Uterus (tissue), 4 donors: ENCODE measurements around the gene LGR6. TPM values are rescaled to one million over a fixed set of nuclear protein-coding genes. Genes with fewer than 3 reads are reported as not detected.
"Not testable (repeated sequence)": the region's sequence is repeated elsewhere in the genome, so short reads cannot be mapped to it uniquely, and the experiment has no call there.

Experiments
- DNase-seq, 2 donors: peaks; one replicate each; pipeline ENCODE4 v3.0.0-alpha.2; 2019 to 2020
- H3K27ac ChIP-seq, 2 donors: fragments of 200-600 bp; sonication (generic); 1 replicate in 1 of 2; 2 replicates in 1 of 2; pipeline ENCODE4 v1.5.1; 2016 to 2018
- H3K27me3 ChIP-seq, 2 donors: fragments of 200-600 bp; sonication (generic); one replicate each; pipeline ENCODE4 v1.5.1; 2018 to 2019; ENCODE audit warnings: control low read depth in 1 of 2
- H3K36me3 ChIP-seq, 2 donors: fragments of 200-600 bp; sonication (generic); one replicate each; pipeline ENCODE4 v1.5.1; 2019; ENCODE audit warnings: control low read depth in 1 of 2
- H3K4me1 ChIP-seq, 2 donors: fragments of 200-600 bp; sonication (generic); one replicate each; pipeline ENCODE4 v1.5.1; 2018 to 2019; ENCODE audit warnings: control low read depth in 1 of 2
- H3K4me3 ChIP-seq, 2 donors: fragments of 200-600 bp; sonication (generic); 1 replicate in 1 of 2; 2 replicates in 1 of 2; pipeline ENCODE4 v1.5.1; 2018 to 2019; ENCODE audit warnings: mild to moderate bottlenecking in 1 of 2
- H3K9me3 ChIP-seq, 2 donors: fragments of 200-600 bp; sonication (generic); one replicate each; pipeline ENCODE4 v1.5.1; 2019; ENCODE audit warnings: control low read depth in 1 of 2
- POLR2A ChIP-seq, 2 donors: fragments of 450-650 bp; IDR thresholded peaks; one replicate each; pipeline ENCODE4 v1.6.1; 2016; ENCODE audit warnings: antibody characterized with exemption in 2 of 2, mild to moderate bottlenecking in 1 of 2, moderate library complexity in 1 of 2
- intact Hi-C: fragments of 100-400 bp; cut with DNase I; formaldehyde crosslinking; loops from one replicate; pipeline ENCODE4 v1.15.1; 2023; ENCODE audit warnings: low total_unique reads
- total RNA-seq, 4 donors: library from RNA; depleted of rRNA in 3 of 4; stranded (reverse); fragments of >200 nt in 3 of 4; gene quantifications; one replicate each; pipeline versions ENCODE4 v1.1.0 to v1.2.4, GENCODE V29; 2014 to 2023
- TF ChIP-seq, protein P1 (sequence below), 4 experiments: fragments of 200-600 bp in 2 of 4; fragments of 450-650 bp in 2 of 4; sonication (generic) in 2 of 4; IDR thresholded peaks; one replicate each; pipeline ENCODE4 v1.5.1; 2016 to 2019; ENCODE audit warnings: antibody characterized with exemption in 4 of 4, mild to moderate bottlenecking in 2 of 4, moderate library complexity in 1 of 4
- donor health status: DM: yes; HTN: yes; CAD: no.

Gene LGR6
- total RNA-seq, 4 donors from 2014 or later, result 3.5 to 7.2 (median 4.0) TPM; not detected in 1

DNA sequence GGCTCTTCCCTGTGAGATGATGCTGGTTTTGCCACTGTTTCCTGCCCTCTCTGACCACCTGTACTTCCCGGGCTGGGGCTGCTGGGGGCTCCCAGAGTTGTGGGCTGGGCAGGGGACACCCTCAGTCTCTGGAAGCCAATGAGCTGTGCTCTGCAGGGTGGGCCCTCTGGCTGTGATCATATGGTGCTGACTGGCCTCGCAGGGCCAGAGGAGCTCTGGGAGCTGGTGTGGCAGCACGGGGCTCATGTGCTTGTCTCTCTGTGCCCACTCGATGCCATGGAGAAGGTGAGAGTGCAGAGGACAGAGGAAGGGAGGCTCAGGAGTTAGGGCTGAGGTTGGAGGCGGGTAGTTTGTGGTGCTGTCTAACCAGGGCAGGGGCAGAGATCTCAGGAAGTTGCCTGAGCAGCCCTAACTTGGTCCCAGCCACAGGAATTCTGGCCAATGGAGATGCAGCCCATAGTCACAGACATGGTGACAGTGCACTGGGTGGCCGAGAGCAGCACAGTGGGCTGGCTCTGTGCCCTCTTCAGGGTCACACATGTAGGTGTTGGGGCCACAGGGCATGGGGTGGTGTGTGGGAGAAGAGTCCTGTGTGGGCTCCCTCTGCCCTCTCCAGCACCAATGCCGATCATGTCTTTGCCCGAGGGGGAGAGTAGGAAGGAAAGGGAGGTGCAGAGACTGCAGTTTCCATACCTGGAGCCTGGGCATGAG, 5.7 kb upstream of the LGR6 start:
- Histone ChIP-seq H3K36me3 (no peaks in the 10 kb centered on the region), H3K4me3 (no peak overlapping the region), H3K4me1 (no peaks in the 10 kb centered on the region), H3K9me3 (no peaks in the 10 kb centered on the region), H3K27me3 (no peaks in the 10 kb centered on the region), H3K27ac (no peak overlapping the region)
- no peak for TF ChIP-seq POLR2A (IDR thresholded peaks at IDR 0.05)
- TF ChIP-seq, protein P1, sequence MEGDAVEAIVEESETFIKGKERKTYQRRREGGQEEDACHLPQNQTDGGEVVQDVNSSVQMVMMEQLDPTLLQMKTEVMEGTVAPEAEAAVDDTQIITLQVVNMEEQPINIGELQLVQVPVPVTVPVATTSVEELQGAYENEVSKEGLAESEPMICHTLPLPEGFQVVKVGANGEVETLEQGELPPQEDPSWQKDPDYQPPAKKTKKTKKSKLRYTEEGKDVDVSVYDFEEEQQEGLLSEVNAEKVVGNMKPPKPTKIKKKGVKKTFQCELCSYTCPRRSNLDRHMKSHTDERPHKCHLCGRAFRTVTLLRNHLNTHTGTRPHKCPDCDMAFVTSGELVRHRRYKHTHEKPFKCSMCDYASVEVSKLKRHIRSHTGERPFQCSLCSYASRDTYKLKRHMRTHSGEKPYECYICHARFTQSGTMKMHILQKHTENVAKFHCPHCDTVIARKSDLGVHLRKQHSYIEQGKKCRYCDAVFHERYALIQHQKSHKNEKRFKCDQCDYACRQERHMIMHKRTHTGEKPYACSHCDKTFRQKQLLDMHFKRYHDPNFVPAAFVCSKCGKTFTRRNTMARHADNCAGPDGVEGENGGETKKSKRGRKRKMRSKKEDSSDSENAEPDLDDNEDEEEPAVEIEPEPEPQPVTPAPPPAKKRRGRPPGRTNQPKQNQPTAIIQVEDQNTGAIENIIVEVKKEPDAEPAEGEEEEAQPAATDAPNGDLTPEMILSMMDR (IDR thresholded peaks at IDR 0.05), result no peak
- intact Hi-C loops, result loop anchor here (5.0 kb wide), 1 partner anchor 529 kb away; no protein-coding TSS in a partner anchor
- no peak for DNase-seq

DNA sequence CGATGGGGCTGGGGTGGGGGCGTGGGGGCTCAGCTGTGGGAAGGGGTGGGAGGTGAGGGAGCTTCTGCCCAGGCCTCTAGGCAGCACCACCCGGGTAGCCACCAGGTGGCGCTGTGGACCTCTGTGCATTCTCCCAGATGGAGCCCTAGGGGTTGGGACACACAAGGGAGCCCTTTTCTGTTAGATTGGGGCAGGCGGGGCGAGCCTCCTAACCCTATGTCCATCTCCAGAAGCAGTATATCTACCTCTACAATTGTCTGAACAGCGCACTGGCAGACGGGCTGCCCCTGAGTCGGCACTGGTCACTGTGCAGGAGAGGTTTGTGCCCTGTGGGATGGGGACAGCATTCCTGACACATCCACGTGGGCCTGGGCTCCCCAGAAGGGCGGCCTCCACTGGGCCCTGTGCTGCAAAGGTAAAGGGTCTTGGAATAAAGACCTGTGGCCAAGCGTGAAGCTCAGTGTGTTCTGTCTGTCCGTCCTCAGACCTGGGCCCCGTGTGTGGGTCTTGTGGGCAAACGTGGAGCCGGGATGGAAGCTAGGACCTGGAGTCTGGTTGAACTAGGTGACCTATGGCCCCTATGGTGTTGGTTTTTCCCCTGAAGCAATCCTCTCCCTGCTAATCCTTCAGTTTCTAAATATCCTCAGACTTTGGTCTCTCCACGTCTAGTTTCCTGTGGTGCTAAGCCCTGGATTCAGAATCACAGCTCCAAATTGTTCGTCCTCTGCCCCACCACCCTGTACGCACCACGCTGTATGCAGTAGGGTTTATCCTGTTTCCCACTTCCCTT, 4.4 kb upstream of the LGR6 start:
- Histone ChIP-seq H3K9me3 (no peaks in the 10 kb centered on the region), H3K4me1 (no peaks in the 10 kb centered on the region), H3K36me3 (no peaks in the 10 kb centered on the region), H3K27me3 (no peaks in the 10 kb centered on the region), H3K4me3 (no peak overlapping the region), H3K27ac (no peak overlapping the region)
- intact Hi-C loops, result loop anchor here (5.0 kb wide), 1 partner anchor 528 kb away; no protein-coding TSS in a partner anchor
- peak; percentile 53 to 63 for DNase-seq
- no peak for TF ChIP-seq POLR2A (IDR thresholded peaks at IDR 0.05)
- TF ChIP-seq, protein P1 (IDR thresholded peaks at IDR 0.05), result peak; percentile 57 to 74 (median 65)

DNA sequence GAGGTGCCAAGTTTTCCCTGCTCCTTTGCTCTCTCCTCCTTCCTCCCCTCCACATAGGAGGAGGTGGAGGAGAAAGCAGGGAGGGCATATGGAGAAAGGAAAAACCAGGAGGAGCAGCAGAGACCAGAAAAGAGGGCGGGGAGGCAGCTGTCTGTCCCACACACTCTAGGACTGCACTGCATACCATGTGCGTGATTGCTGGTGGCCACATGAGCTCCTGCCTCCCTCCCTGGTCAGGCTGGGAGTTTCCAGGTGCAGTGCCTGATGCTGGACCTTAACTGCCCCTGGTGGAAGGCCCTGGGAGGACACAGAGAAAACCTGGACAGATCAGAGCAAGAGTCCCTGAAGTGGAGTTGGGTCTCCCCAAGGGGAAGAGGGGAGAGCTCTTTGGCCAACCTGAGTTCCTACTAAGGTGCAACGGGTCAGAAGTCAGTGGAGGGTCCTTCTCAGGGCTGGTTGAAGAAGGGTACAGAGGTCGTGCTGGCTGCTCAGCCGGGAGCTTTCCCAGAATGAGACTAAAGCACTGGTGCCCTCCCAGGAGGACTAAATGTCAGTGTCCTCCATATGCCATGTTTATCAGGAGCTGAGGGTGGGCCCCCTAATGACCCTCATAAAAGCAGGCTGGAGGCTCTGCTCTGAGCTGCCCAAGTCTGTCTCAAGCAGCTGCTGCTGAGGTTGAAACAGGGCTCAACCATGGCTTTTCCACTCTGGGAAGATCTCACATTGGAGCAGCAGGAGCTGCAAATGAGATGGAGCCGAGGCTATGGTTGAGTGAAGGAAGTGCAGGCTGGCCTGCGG, 3.5 kb upstream of the LGR6 start:
- H3K27me3 ChIP-seq, result no peaks in the 10 kb centered on the region
- H3K4me1 ChIP-seq, result no peaks in the 10 kb centered on the region

DNA sequence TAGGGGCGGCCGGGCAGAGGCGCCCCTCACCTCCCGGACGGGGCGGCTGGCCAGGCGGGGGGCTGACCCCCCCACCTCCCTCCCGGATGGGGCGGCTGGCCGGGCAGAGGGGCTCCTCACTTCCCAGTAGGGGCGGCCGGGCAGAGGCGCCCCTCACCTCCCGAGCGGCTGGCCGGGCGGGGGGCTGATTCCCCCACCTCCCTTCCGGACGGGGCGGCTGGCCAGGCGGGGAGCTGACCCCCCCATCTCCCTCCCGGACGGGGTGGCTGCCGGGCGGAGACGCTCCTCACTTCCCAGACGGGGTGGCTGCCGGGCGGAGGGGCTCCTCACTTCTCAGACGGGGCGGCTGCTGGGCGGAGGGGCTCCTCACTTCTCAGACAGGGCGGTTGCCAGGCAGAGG, 2.2 kb upstream of the LGR6 start:
- DNase-seq, H3K4me1 ChIP-seq, H3K27me3 ChIP-seq, intact Hi-C loops, H3K27ac ChIP-seq, H3K9me3 ChIP-seq, H3K36me3 ChIP-seq, H3K4me3 ChIP-seq: not testable (repeated sequence)

More for the DNA sequence above, 3.5 kb upstream of the LGR6 start:
- Histone ChIP-seq H3K27ac (no peak overlapping the region), H3K4me3 (no peak overlapping the region), H3K9me3 (no peaks in the 10 kb centered on the region), H3K36me3 (no peaks in the 10 kb centered on the region)
- intact Hi-C loops, result loop anchor here (5.0 kb wide), 1 partner anchor 527 kb away; no protein-coding TSS in a partner anchor
- TF ChIP-seq, protein P1 (IDR thresholded peaks at IDR 0.05), result no peak
- TF ChIP-seq POLR2A (IDR thresholded peaks at IDR 0.05), result no peak
- DNase-seq, result no peak

DNA sequence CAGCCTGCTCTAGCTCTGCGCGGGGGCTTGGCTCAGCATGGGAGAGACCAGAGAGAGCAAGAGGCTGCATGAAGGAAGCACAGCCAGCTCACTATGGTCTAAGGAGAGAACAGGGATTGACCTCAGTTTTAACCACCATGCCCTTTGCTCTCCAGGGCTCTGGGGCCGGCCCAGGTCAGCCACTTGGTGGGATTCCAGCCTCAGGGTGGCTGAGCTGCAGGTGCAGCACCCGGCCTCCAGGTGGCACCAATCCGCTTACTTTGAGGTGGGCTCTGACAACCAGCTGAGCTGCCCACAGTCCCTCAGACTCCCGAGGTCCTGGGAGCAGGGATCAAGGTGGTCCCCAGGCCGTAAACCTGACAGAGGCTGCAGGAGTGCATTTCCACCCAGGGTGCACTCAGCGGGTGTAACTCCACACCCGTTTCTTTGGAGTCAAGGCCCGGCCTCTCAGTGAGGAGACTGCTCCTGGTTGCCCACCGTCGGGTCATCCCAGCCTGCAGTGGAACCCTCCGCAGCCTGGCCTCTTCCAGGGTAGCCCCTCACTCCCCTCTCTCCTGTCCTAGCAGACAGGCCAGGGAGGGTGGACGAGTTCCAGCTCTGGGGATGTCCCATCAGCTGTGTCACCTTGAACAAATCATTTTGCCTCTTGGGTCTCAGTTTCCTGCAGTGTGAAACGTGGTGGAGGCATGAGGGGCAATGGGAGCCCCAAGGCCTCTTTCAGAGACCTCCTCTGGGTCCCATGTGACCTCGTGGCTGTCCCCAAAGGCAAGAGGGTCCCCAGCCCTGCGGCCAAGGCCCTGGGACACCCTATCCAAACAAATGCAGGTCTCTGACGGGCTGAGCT, 607 bp upstream of the LGR6 start:
- peak; percentile 30 to 49 for DNase-seq
- Histone ChIP-seq H3K27ac (no peak overlapping the region), H3K36me3 (no peaks in the 10 kb centered on the region), H3K4me3 (no peak overlapping the region), H3K27me3 (no peaks in the 10 kb centered on the region), H3K9me3 (no peaks in the 10 kb centered on the region), H3K4me1 (no peaks in the 10 kb centered on the region)
- intact Hi-C loops, result no loop called here
- TF ChIP-seq POLR2A (IDR thresholded peaks at IDR 0.05), result no peak
- TF ChIP-seq, protein P1 (IDR thresholded peaks at IDR 0.05), result peak; percentile 70 to 74 (median 73)
